OCI-LY7 (cell line): ENCODE measurements around the gene ANGPTL8. TPM values are rescaled to one million over a fixed set of nuclear protein-coding genes. Genes with fewer than 3 reads are reported as not detected.

Source experiments
- BruUV-seq: library from RNA; stranded (reverse); fragments of 400-500 nt; replicated peaks from 2 replicates; lab custom pipeline; 2021; lab: Mats Ljungman, UMichigan
- CTCF ChIA-PET: fragments of 300-600 bp; sonication (Branson Sonifier 250); formaldehyde crosslinking; loops from one replicate; lab custom pipeline; 2022; ENCODE audit warnings: antibody characterized with exemption; ENCODE audit not compliant: unreplicated experiment; lab: Charles Lee
- POLR2A ChIA-PET: fragments of 300-600 bp; sonication (Branson Sonifier 250); formaldehyde crosslinking; loops from one replicate; lab custom pipeline; 2022; ENCODE audit warnings: antibody characterized with exemption; lab: Charles Lee
- DNase-seq: peaks from one replicate; pipeline ENCODE4 v3.0.0-alpha.2; 2015; ENCODE audit warnings: low spot score
- H2AFZ ChIP-seq: fragments of 200-600 bp; sonication (generic), shearing (Covaris generic); 2 replicates; pipeline ENCODE4 v1.6.1; 2014; ENCODE audit warnings: mild to moderate bottlenecking, antibody characterized with exemption, low read length, moderate library complexity
- H3K27ac ChIP-seq: fragments of 200-600 bp; sonication (generic); 2 replicates; pipeline ENCODE4 v1.5.1; 2014; ENCODE audit warnings: mixed run types, low read depth, mild to moderate bottlenecking, moderate library complexity, low read length, inconsistent platforms; ENCODE audit not compliant: poor library complexity, severe bottlenecking
- H3K36me3 ChIP-seq: fragments of 200-600 bp; sonication (generic); 2 replicates; pipeline ENCODE4 v1.6.1; 2014; ENCODE audit warnings: mild to moderate bottlenecking, antibody characterized with exemption, low read length, moderate library complexity, mixed read lengths; ENCODE audit not compliant: insufficient read depth
- H3K4me1 ChIP-seq: fragments of 200-600 bp; sonication (generic); 2 replicates; pipeline ENCODE4 v1.5.1; 2014; ENCODE audit warnings: mild to moderate bottlenecking, low read length; ENCODE audit not compliant: insufficient read depth, poor library complexity, severe bottlenecking
- H3K4me2 ChIP-seq: fragments of 200-600 bp; sonication (generic); 2 replicates; pipeline ENCODE4 v1.6.1; 2014; ENCODE audit warnings: mild to moderate bottlenecking, low read length
- H3K4me3 ChIP-seq: fragments of 200-600 bp; sonication (generic); 2 replicates; pipeline ENCODE4 v1.5.1; 2014; ENCODE audit warnings: mild to moderate bottlenecking, low read depth, low read length; ENCODE audit not compliant: poor library complexity, severe bottlenecking
- H3K79me2 ChIP-seq: fragments of 200-600 bp; sonication (generic); 2 replicates; pipeline ENCODE4 v1.6.1; 2016; ENCODE audit warnings: low read depth, mild to moderate bottlenecking, low read length, moderate library complexity, mixed read lengths; ENCODE audit not compliant: insufficient read depth
- H3K9me2 ChIP-seq: fragments of 200-600 bp; sonication (generic); 2 replicates; pipeline ENCODE4 v1.6.1; 2016; ENCODE audit warnings: mild to moderate bottlenecking, low read length, mixed read lengths; ENCODE audit not compliant: insufficient read depth
- H3K9me3 ChIP-seq: fragments of 200-600 bp; sonication (generic); 2 replicates; pipeline ENCODE4 v1.6.1; 2014; ENCODE audit warnings: mild to moderate bottlenecking, mixed run types, low read length, mixed read lengths
- H4K20me1 ChIP-seq: fragments of 200-600 bp; sonication (generic); 2 replicates; pipeline ENCODE4 v1.6.1; 2014; ENCODE audit warnings: mild to moderate bottlenecking, antibody characterized with exemption, low read length, moderate library complexity, mixed read lengths; ENCODE audit not compliant: insufficient read depth
- EZH2phosphoT487 ChIP-seq: fragments of 200-600 bp; sonication (generic); IDR thresholded peaks from 2 replicates; pipeline ENCODE4 v1.6.1; 2018; ENCODE audit warnings: low read depth, borderline replicate concordance, mild to moderate bottlenecking, mixed run types, antibody characterized with exemption, low read length, moderate library complexity, mixed read lengths
- intact Hi-C: fragments of 100-400 bp; cut with micrococcal nuclease; formaldehyde crosslinking; loops from one replicate; pipeline ENCODE4 v1.10.0; 2022; ENCODE audit not compliant: unreplicated experiment
- total RNA-seq, 2 experiments: library from RNA; depleted of rRNA in 1 of 2; stranded (reverse); fragments of >200 nt in 1 of 2; shearing (Covaris generic) in 1 of 2; gene quantifications; 2 replicates each; pipeline ENCODE4 v1.2.3, GENCODE V29; 2014 to 2022
- TF ChIP-seq, protein P1 (sequence below): fragments of 200-600 bp; sonication (generic); conservative IDR thresholded peaks from 2 replicates; pipeline ENCODE4 v1.5.1; 2014; ENCODE audit warnings: mild to moderate bottlenecking, antibody characterized with exemption, low read length, moderate library complexity, mixed read lengths

The ANGPTL8 gene
- total RNA-seq, 2 experiments from 2014 or later = not detected

DNA sequence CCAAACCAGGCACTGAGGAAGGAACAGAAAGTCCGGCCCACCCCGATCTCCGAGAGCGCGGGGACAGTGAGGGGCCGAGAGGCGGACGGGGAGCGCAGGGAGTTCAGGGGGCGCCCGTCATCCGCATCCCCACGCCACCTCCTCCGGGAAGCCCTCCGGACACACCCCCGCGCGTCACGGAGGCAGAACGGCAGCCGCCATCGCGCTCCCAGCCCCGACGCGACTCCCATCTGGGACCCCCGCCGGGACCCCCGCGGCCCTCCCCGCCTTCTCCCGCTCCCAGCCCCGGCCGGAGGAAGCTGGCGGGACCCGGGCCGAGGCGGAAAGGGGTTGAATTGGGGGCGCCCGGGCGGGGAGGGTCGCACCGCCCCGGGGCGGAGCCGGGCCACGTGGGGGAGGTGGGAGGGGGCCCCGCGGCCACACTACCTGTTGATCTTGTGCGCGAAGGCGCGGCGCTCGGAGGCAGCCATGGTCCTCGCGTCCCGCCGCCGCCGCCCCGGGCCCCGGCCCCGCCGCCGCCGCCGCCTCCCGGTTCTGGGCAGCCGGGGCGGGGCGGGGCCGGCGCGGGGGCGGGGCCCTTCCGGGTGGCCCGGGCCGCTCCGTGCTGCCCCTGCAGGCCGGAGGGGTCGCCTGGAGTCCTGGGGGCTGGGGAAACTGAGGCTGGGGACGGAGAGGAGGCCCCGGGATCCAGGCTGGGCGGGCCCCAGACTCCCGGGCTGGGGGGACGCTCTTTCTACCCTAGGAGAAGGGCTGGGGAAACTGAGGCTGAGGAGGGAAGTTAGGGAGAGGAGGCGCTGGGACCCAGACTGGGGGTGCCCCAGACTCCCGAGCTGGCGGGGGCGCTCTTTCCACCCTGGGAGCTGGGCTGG is 22.8 kb downstream of the ANGPTL8 start, which contains the start of gene DOCK6:
TSS of gene DOCK6 (minus strand) at position 554 of the 869 bp plus-strand sequence. CDS start at position 470, 84 bp downstream.
- Histone ChIP-seq H3K9me3 (no peaks in the 10 kb centered on the region), H3K36me3 (no peaks in the 10 kb centered on the region), H3K4me2 (peak within 1 kb of the TSS; percentile 94), H2AFZ (peak within 1 kb of the TSS; percentile 78), H3K9me2 (no peaks in the 10 kb centered on the region), H4K20me1 (no peaks in the 10 kb centered on the region), H3K27ac (no peak within 1 kb of the TSS), H3K4me3 (peak within 1 kb of the TSS; percentile 96), H3K4me1 (peaks cover 36% of the 10 kb centered on the region), H3K79me2 (no peaks in the 10 kb centered on the region)
- CTCF ChIA-PET = no interaction called here
- no TSS peak for BruUV-seq
- peak; percentile 68 for DNase-seq
- POLR2A ChIA-PET = no interaction called here
- TF ChIP-seq EZH2phosphoT487 = no peak
- TF ChIP-seq, protein P1, sequence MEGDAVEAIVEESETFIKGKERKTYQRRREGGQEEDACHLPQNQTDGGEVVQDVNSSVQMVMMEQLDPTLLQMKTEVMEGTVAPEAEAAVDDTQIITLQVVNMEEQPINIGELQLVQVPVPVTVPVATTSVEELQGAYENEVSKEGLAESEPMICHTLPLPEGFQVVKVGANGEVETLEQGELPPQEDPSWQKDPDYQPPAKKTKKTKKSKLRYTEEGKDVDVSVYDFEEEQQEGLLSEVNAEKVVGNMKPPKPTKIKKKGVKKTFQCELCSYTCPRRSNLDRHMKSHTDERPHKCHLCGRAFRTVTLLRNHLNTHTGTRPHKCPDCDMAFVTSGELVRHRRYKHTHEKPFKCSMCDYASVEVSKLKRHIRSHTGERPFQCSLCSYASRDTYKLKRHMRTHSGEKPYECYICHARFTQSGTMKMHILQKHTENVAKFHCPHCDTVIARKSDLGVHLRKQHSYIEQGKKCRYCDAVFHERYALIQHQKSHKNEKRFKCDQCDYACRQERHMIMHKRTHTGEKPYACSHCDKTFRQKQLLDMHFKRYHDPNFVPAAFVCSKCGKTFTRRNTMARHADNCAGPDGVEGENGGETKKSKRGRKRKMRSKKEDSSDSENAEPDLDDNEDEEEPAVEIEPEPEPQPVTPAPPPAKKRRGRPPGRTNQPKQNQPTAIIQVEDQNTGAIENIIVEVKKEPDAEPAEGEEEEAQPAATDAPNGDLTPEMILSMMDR = peak; percentile 78
- intact Hi-C loops = no loop called here

DNA sequence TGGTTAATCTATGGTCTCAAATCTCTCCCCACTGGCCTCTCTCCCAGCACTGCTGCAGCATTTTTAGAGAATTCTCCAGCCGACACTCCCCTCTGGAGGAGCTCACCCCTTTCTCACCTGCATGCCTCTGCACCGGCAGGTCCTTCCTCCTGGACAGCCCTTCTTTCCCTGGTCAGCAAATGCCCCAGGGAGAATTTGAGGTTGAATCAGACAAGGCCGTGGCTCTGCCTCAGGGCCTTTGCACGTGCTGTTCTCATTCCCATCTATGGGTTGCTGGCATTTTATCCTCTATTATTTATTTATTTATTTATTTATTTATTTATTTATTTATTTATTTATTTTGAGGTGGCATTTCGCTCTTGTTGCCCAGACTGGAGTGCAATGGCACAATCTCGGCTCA is 24.3 kb downstream of the ANGPTL8 start:
- Histone ChIP-seq H3K36me3 (no peaks in the 10 kb centered on the region), H3K27ac (no peak overlapping the region), H3K4me2 (no peak overlapping the region), H3K9me3 (no peaks in the 10 kb centered on the region), H3K79me2 (no peaks in the 10 kb centered on the region), H4K20me1 (no peaks in the 10 kb centered on the region), H3K4me3 (no peak overlapping the region), H3K9me2 (no peaks in the 10 kb centered on the region), H2AFZ (no peak overlapping the region), H3K4me1 (peaks cover 36% of the 10 kb centered on the region)
- CTCF ChIA-PET = no interaction called here
- POLR2A ChIA-PET = interaction anchor here (0.5 to 0.6 kb wide), 2 partner anchors 64 to 317 kb away, joined by 3 to 4 read pairs; no protein-coding TSS in a partner anchor
- DNase-seq = no peak
- TF ChIP-seq, protein P1 = no peak
- TF ChIP-seq EZH2phosphoT487 = no peak
- intact Hi-C loops = loop anchor here (2.0 kb wide), 1 partner anchor 21 kb away; no protein-coding TSS in a partner anchor
- no TSS peak for BruUV-seq
